AML-193 (cell line): ENCODE results near the gene PI4KB.
"Not testable (repeated sequence)": the region's sequence is repeated elsewhere in the genome, so short reads cannot be mapped to it uniquely, and the experiment has no call there.

Source experiments
- DNase-seq, 2 experiments: peaks; one replicate each; lab custom pipeline; 2025; lab: John Stamatoyannopoulos, UW

The PI4KB gene

GRCh38 chr1:151281225-151281968, 45.8 kb downstream of the PI4KB start:
- DNase-seq = peak; percentile 91 to 92

GRCh38 chr1:151277249-151277648, 50.0 kb downstream of the PI4KB start:
- DNase-seq = peak; percentile 91 to 95

GRCh38 chr1:151275341-151275740, 51.9 kb downstream of the PI4KB start:
- DNase-seq = not testable (repeated sequence)

- DNase-seq = no peak
Measured at GRCh38 chr1:151273924-151274466, 53.2 kb downstream of the PI4KB start.

- DNase-seq = no peak
Measured at GRCh38 chr1:151267760-151268159, 59.5 kb downstream of the PI4KB start.

GRCh38 chr1:151266821-151267220, 60.4 kb downstream of the PI4KB start:
- no peak for DNase-seq

GRCh38 chr1:151266315-151266714, 60.9 kb downstream of the PI4KB start:
- no peak for DNase-seq

GRCh38 chr1:151265446-151266236, 61.6 kb downstream of the PI4KB start:
- DNase-seq = no peak

GRCh38 chr1:151259351-151259750, 67.9 kb downstream of the PI4KB start:
- no peak for DNase-seq

- no peak for DNase-seq
Measured at GRCh38 chr1:151255381-151255780, 71.8 kb downstream of the PI4KB start.

- peak; percentile 93 to 94 for DNase-seq
Measured at GRCh38 chr1:151254217-151255213, 72.7 kb downstream of the PI4KB start, which contains the start of gene PSMD4. Gene PSMD4 (plus strand): TSS chr1:151254734. CDS start chr1:151254783, 49 bp downstream.

- DNase-seq = peak; percentile 89 to 91
Measured at GRCh38 chr1:151251656-151252470, 75.4 kb downstream of the PI4KB start.

- DNase-seq = no peak
Measured at GRCh38 chr1:151246786-151247185, 80.4 kb downstream of the PI4KB start.

- DNase-seq = no peak
Measured at GRCh38 chr1:151243683-151244216, 83.5 kb downstream of the PI4KB start.

GRCh38 chr1:151242442-151242841, 84.8 kb downstream of the PI4KB start:
- DNase-seq = no peak
